K562 (cell line): ENCODE measurements around the gene FADS6. TPM values are rescaled to one million over a fixed set of nuclear protein-coding genes. Genes with fewer than 3 reads are reported as not detected.

Experiments
- ATF6 ChIP-seq: sonication (generic); formaldehyde crosslinking; IDR thresholded peaks from 2 replicates; pipeline ENCODE4 v1.4.0; 2020; ENCODE audit warnings: mild to moderate bottlenecking, missing genetic modification reagents
- CTBP1 ChIP-seq: fragments of 450-650 bp; IDR thresholded peaks from 2 replicates; pipeline ENCODE4 v1.6.1; 2016; ENCODE audit warnings: borderline replicate concordance
- DPF2 ChIP-seq: fragments of 450-650 bp; IDR thresholded peaks from 2 replicates; pipeline ENCODE4 v1.6.1; 2016
- ELF4 ChIP-seq: fragments of 450-650 bp; formaldehyde crosslinking; IDR thresholded peaks from 2 replicates; pipeline ENCODE4 v1.4.0; 2022; ENCODE audit warnings: missing genetic modification characterization
- GTF2F1 ChIP-seq: IDR thresholded peaks from 2 replicates; pipeline ENCODE4 v1.6.1; 2011; ENCODE audit warnings: low read depth, low read length, improper control_type of control experiment
- HOMEZ ChIP-seq: fragments of 250-450 bp; sonication (Bioruptor Pico); IDR thresholded peaks from 2 replicates; pipeline ENCODE4 v1.4.0; 2020; ENCODE audit warnings: mild to moderate bottlenecking, moderate library complexity
- IRF2 ChIP-seq: sonication (generic); formaldehyde crosslinking; IDR thresholded peaks from 2 replicates; pipeline ENCODE4 v1.8.1; 2022; ENCODE audit warnings: mild to moderate bottlenecking, missing genetic modification reagents
- KDM2B ChIP-seq: fragments of 250-450 bp; sonication (Bioruptor Pico); IDR thresholded peaks from 2 replicates; pipeline ENCODE4 v1.8.0; 2021; ENCODE audit warnings: mild to moderate bottlenecking, moderate library complexity
- KDM5B ChIP-seq: fragments of 200-600 bp; sonication (generic); IDR thresholded peaks from 2 replicates; pipeline ENCODE4 v1.6.1; 2012; ENCODE audit warnings: low read depth, mild to moderate bottlenecking, moderate library complexity, low read length, control low read depth, inconsistent platforms; ENCODE audit not compliant: insufficient replicate concordance
- LARP7 ChIP-seq: fragments of 450-650 bp; IDR thresholded peaks from 2 replicates; pipeline ENCODE4 v1.6.1; 2016
- MED1 ChIP-seq: sonication (generic); formaldehyde crosslinking; IDR thresholded peaks from 2 replicates; pipeline ENCODE4 v1.8.1; 2023; ENCODE audit warnings: missing genetic modification reagents, borderline replicate concordance
- NCOA1 ChIP-seq: fragments of 450-650 bp; IDR thresholded peaks from 2 replicates; pipeline ENCODE4 v1.6.1; 2016; ENCODE audit warnings: low read depth
- NR1H2 ChIP-seq: sonication (generic); formaldehyde crosslinking; IDR thresholded peaks from 2 replicates; pipeline ENCODE4 v1.4.0; 2020; ENCODE audit warnings: mild to moderate bottlenecking, missing genetic modification reagents
- PHB ChIP-seq: fragments of 250-450 bp; sonication (Bioruptor Pico); IDR thresholded peaks from 2 replicates; pipeline ENCODE4 v1.5.0; 2021
- POLR2AphosphoS2 ChIP-seq: IDR thresholded peaks from 2 replicates; pipeline ENCODE4 v1.6.1; 2012; ENCODE audit warnings: low read length, improper control_type of control experiment
- POLR2H ChIP-seq: IDR thresholded peaks from 2 replicates; pipeline ENCODE4 v1.6.1; 2016; ENCODE audit warnings: missing genetic modification characterization, low read depth, mild to moderate bottlenecking, control low read depth, missing compliant biosample characterization, moderate library complexity
- SAP30 ChIP-seq: fragments of 200-600 bp; sonication (generic); IDR thresholded peaks from 2 replicates; pipeline ENCODE4 v1.6.1; 2012; ENCODE audit warnings: borderline replicate concordance, low read depth, mild to moderate bottlenecking, moderate library complexity, low read length, control low read depth, inconsistent platforms; ENCODE audit not compliant: insufficient read depth, poor library complexity, severe bottlenecking
- SIRT6 ChIP-seq: IDR thresholded peaks from one replicate; pipeline ENCODE4 v1.6.1; 2012; ENCODE audit warnings: low read depth, mild to moderate bottlenecking, control low read depth, inconsistent platforms, low read length, moderate library complexity
- SMARCA4 ChIP-seq: fragments of 450-650 bp; IDR thresholded peaks from 2 replicates; pipeline ENCODE4 v1.6.1; 2016
- SMARCA5 ChIP-seq: fragments of 450-650 bp; IDR thresholded peaks from 2 replicates; pipeline ENCODE4 v1.6.1; 2016
- SRSF7 ChIP-seq: fragments of 200-400 bp; formaldehyde crosslinking; optimal IDR thresholded peaks from 2 replicates; pipeline ENCODE3; 2017; ENCODE audit warnings: mild to moderate bottlenecking, low read depth, low read length
- TARDBP ChIP-seq: fragments of 450-650 bp; IDR thresholded peaks from 2 replicates; pipeline ENCODE4 v1.6.1; 2016
- TBP ChIP-seq: optimal IDR thresholded peaks from 2 replicates; pipeline ENCODE3; 2011; ENCODE audit warnings: low read depth, low read length, improper control_type of control experiment
- TFE3 ChIP-seq: fragments of 450-650 bp; formaldehyde crosslinking; IDR thresholded peaks from 2 replicates; pipeline ENCODE4 v1.4.0; 2020; ENCODE audit warnings: mild to moderate bottlenecking, mixed read lengths
- polyA plus RNA-seq, 8 experiments: library from polyadenylated mRNA; depleted of rRNA in 4 of 8; stranded (reverse) in 5 of 8; unstranded in 3 of 8; fragments of >200 nt; fragmentation: Nextera tagmentation in 2 of 8; fragmentation: Illumina TruSeq in 1 of 8; extraction: Ambion mirVana in 2 of 8; extraction: Trizol in 1 of 8; gene quantifications; 2 replicates each; pipeline versions ENCODE4 v1.2.1 to v1.2.3, GENCODE V29; 2011 to 2014; ENCODE audit warnings: inconsistent platforms in 1 of 8, missing spikeins in 1 of 8
- total RNA-seq, 7 experiments: library from RNA; depleted of rRNA in 6 of 7; stranded (reverse); fragments of >200 nt in 6 of 7; fragmentation: Illumina TruSeq in 2 of 7; extraction: Trizol in 2 of 7; gene quantifications; 2 replicates each; pipeline versions ENCODE4 v1.2.1 to v1.2.3, GENCODE V29; 2011 to 2021; ENCODE audit warnings: low replicate concordance in 1 of 7

FADS6 gene
- total and polyA plus RNA-seq, 9 of the 15 experiments (the other 6 are each of a cell fraction or from before 2014, with no cell fraction given) = 0.18 to 0.22 TPM; not detected in 7

GRCh38 chr17:74872313-74873036 lies 21.0 kb downstream of the FADS6 start, which contains the start of gene FDXR (continued):
- 0 out of 2 replicates have a peak, but pooled peaks have one; percentile 39 for TF ChIP-seq NCOA1
- 0 out of 2 replicates have a peak, but pooled peaks have one; percentile 35 for TF ChIP-seq KDM2B (CRISPR knock-in tag)
- no peak for TF ChIP-seq SIRT6
- peak; percentile 73; the same call in 1 of the 2 replicates for TF ChIP-seq GTF2F1
- no peak for TF ChIP-seq POLR2AphosphoS2
- peak; percentile 89 for TF ChIP-seq TBP
- TF ChIP-seq TFE3 (CRISPR knock-in tag) = no peak
- 0 out of 2 replicates have a peak, but pooled peaks have one; percentile 22 for TF ChIP-seq SMARCA4
- TF ChIP-seq SMARCA5 = peak; percentile 68; the same call in 1 of the 2 replicates
- peak; percentile 79 for TF ChIP-seq ELF4 (CRISPR knock-in tag)
- peak; percentile 28; the same call in 1 of the 2 replicates for TF ChIP-seq CTBP1
- TF ChIP-seq HOMEZ = no peak
- TF ChIP-seq LARP7 = no peak
- peak; percentile 90; the same call in 1 of the 2 replicates for TF ChIP-seq POLR2H (tag)
- TF ChIP-seq SAP30 = peak; percentile 70
- TF ChIP-seq DPF2 = peak; percentile 61
- 0 out of 2 replicates have a peak, but pooled peaks have one; percentile 36 for TF ChIP-seq NR1H2 (CRISPR knock-in tag)
- peak; percentile 83; the same call in 1 of the 2 replicates for TF ChIP-seq ATF6 (CRISPR knock-in tag)
- TF ChIP-seq KDM5B = peak; percentile 91
- no peak for TF ChIP-seq IRF2
- no peak for TF ChIP-seq PHB (CRISPR knock-in tag)
- no peak for TF ChIP-seq TARDBP
- no peak for TF ChIP-seq SRSF7
- TF ChIP-seq MED1 (CRISPR knock-in tag) = 0 out of 2 replicates have a peak, but pooled peaks have one; percentile 22
